NCI-H1930 (cell line): Measurements from ENCODE around the gene DAZAP2.
A peak's percentile ranks its signal among the peaks of the same experiment; 100 is the strongest.
"Not testable (repeated sequence)": the region's sequence is repeated elsewhere in the genome, so short reads cannot be mapped to it uniquely, and the experiment has no call there.

Experiments
- DNase-seq, 2 experiments: peaks; one replicate each; lab custom pipeline; 2025; lab: John Stamatoyannopoulos, UW

The DAZAP2 gene

DNA sequence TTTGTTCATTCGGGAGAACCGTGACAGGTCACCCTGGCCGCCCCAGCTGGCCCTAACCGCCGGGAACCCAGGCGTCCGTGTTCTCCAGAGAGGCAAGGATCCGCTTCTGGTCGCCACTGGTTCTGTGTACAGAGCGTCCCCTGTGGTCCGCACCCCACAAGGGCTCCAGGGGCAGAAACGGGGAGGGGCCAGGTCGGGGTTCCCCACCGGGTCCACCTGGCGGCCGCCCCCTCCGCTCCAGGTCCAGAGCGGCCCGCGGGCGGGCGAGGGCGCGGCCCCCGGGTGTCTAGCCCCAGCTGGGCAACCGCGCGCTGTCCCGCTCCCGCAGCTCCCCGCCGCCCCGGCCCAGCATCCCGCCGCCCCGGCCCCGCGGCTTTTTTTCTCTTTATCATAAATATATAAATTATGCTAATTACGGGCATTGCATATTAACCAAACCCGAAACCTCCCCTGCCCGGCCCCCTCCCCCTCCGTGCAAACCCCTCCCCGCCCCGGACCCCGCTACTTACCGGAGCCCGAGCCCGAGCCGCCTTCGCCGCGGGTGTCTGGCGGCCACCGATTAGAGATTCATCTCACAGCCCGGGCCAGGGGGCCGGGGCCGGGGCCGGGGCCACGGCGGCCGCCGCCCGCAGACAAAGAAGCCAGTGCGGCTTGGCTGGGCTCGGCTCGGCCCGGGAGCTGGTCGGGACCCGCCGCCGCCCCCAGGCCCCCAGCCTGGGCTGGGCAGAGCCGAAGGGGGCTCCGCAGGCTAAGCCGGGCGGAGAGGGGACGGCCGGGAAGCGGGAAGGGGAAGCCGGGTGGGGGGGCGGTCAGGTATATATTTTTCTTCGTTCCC lies 21.3 kb upstream of the DAZAP2 start:
- peak in 1 of 2 experiments; percentile 15 for DNase-seq

GRCh38 chr12:51217968-51218606 lies 20.5 kb upstream of the DAZAP2 start, which contains the start of gene POU6F1:
TSS of gene POU6F1 (minus strand) at chr12:51218062. CDS start at chr12:51206836, 11,226 bp downstream.
- peak; percentile 58 to 68 for DNase-seq

GRCh38 chr12:51218607-51219161 lies 19.9 kb upstream of the DAZAP2 start:
- no peak for DNase-seq

DNA sequence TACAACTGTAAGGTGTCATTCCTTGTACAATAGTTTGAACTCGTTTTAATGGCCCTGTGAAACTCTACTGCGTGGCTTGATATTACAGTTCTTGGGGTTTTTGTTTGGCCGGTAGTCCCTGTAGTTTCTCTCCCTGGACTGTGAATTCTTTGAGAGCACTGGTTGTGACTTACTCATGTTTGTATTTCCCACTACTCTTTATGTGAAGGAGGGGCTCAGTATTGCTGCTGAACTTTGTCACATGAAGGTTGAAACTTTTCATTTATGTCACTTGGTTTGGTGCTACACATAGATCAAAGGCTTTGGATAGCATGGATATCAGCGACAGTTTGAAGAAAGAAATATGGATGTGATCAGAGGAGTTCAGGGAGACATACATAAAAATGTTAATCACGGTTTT lies 19.3 kb upstream of the DAZAP2 start:
- DNase-seq: no peak

DNA sequence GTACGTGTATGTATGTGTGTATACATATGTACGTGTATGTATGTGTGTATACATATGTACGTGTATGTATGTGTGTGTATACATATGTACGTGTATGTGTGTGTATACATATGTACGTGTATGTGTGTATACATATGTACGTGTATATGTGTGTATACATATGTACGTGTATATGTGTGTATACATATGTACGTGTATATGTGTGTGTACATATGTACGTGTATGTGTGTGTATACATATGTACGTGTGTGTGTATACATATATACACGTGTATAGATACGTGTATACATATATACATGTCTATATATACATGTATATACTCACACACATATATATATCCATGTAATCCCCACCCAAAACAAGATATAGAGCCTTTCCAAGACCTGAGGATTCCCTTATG lies 18.8 kb upstream of the DAZAP2 start:
- DNase-seq: not testable (repeated sequence)

- no peak for DNase-seq
Observed at GRCh38 chr12:51222461-51222860, 16.2 kb upstream of the DAZAP2 start.

- no peak for DNase-seq
Observed at GRCh38 chr12:51224625-51225024, 14.0 kb upstream of the DAZAP2 start.

- no peak for DNase-seq
Observed at GRCh38 chr12:51225234-51225633, 13.4 kb upstream of the DAZAP2 start.

DNA sequence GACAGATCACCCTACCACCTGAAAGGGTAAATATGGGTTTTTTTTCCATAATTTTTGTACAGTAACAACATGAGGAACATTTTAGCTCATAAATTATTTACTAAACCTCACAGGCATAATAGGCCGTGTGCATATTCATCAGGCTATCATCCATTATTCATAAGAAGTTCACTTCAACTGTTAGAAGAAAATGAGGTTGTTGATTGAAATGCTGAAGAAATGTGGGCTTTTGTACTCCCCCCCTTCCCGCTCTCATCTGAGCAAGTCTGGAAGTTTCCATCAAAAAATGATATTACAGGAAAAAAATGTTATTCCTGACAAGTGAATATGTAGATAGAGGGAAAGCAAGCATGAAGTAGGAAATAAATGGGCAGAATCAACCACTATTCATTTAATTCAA lies 12.9 kb upstream of the DAZAP2 start:
- no peak for DNase-seq

DNA sequence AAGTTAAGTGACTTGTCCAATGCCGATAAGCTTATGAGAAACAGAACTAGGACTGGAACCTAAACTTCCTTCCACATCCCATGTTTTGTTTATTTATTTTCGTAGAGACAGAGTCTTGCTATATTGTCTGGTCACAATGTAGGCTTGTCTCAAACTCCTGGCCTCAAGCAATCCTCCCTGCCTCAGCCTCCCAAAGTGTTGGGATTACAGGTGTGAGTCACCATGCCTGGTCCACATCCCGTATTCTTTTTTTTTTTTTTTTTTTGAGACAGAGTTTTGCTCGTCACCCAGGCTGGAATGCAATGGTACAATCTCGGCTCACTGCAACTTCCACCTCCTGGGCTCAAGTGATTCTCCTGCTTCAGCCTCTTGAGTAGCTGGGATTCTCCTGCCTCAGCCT lies 11.5 kb upstream of the DAZAP2 start:
- not testable (repeated sequence) for DNase-seq

DNA sequence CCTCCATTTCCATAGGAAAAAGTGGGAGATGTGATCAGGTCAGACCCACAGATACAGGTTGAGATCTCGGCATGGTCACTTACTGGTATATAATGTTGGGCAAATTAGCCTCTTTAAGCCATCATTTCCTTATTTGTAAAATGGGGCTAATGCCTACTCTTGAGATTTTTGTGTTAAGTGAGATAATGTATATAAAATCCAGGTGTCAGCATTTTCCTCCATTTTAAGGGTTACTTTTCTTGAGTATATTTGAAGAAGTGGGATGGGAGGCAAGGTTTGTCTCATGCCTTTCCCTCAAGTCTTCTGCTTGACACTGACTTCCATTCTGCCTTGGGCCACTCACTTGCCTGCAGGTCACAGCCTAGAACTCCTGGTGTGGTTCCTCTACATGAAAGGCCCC lies 10.7 kb upstream of the DAZAP2 start:
- DNase-seq: no peak

DNA sequence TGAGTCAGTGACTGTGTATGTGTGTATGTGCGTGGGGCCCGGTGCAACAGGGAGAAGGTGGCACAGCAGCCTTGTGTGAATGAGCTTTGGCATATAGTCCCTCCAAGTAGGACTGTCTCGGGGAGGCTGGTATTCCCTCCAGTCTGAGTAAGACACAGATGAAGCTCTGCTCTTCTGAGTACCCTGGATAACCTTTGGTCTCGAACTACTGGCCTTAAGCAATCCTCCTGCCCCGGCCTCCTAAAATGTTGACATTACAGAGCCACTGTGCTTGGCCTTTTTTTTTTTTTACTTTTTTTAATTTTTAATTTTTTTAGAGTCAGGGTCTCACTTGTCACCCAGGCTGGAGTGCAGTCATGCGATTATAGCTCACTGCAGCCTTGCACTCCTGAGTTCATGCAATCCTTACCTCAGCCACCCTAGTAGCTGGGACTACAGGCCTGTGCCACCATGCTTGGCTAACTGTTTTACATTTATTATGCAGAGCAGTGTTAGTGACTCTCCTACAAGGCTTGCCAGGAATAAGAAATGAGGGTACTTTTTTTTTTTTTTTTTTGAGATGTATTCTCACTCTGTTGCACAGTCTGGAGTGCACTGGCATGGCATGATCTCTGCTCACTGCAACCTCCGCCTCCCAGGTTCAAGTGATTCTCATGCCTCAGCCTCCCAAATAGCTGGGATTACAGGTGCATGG lies 9.4 kb upstream of the DAZAP2 start:
- no peak for DNase-seq

GRCh38 chr12:51232642-51233041 lies 6.0 kb upstream of the DAZAP2 start:
- no peak for DNase-seq

- no peak for DNase-seq
Observed at GRCh38 chr12:51234530-51234929, 4.1 kb upstream of the DAZAP2 start.

GRCh38 chr12:51238037-51238509 lies 553 bp upstream of the DAZAP2 start:
- peak in 1 of 2 experiments; percentile 19 for DNase-seq

DNA sequence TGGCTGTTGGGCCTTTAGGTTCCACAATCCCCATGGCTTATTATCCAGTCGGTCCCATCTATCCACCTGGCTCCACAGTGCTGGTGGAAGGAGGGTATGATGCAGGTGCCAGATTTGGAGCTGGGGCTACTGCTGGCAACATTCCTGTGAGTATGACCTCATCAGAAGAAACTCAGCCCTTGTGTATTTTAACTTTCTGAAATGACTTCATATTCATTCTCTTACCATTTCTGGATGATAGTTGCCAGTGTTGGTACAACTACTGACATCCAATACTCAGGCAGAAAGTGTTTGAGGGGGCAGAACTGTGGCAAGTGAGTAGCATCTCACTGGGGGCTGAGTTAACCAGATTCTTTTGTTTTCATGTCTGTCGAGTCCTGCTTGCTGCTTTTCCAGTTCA lies 2.3 kb downstream of the DAZAP2 start:
- no peak for DNase-seq

DNA sequence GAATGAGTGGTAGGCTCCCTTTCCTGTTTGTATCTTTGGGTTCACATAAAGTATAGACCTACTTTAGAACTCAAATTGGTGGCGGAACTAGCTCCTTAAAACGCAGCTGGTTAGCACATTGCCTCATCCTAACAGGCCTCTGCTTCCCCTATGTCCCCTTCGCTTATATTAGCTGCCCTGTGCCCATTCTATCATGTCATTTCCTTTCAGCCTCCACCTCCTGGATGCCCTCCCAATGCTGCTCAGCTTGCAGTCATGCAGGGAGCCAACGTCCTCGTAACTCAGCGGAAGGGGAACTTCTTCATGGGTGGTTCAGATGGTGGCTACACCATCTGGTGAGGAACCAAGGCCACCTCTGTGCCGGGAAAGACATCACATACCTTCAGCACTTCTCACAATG lies 3.5 kb downstream of the DAZAP2 start:
- no peak for DNase-seq

DNA sequence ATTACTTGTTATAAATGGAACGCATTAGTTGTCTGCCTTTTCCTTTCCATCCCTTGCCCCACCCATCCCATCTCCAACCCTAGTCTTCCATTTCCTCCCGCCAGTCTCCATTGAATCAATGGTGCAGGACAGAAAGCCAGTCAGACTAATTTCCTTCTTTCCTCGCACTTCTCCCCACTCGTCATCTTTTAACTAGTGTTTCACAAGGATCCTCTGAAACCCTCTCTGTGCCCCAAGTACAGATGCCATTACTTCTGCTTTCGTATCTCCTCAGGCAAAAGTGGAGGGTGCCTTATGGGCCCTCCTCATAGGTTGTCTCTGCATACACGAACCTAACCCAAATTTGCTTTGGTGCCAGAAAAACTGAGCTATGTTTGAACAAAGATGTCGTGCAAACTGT lies 4.2 kb downstream of the DAZAP2 start:
- no peak for DNase-seq

- no peak for DNase-seq
Observed at GRCh38 chr12:51244269-51244668, 5.6 kb downstream of the DAZAP2 start.

DNA sequence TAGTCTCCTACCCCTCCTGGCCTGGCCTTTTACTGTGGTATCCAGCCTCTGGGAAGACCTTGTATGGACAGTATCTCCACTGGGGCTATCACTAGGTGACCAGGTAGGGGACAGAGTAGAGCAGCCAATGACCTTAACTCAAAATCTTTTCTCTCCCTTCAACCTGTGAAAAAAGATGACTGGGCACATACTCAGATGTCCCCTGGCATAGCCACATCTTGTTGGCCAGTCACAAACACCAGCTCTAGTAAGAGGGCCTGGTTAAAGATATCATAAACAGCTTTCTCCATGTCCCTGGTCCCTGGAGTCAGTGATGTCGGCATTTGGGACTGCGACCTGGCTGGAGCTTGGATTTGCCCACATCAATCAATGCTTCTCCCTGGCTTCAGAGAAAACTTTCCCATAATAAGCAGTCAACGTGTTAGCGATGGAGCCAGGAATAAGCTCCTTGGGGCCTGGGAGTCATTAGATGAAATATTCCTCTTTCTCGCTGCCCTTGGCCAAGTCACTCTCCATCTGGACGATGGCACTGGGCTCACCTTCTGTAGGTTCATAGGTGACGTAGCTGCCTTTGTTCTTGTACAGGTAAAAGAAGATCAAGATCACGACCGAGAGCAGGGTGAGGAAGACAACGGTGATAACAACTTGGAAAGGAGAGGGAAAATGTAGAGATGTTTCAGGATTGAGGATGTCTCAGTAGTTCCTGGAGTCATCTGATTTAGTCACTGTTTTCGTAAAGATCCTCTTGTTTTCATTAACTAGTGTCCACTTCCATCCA lies 7.0 kb downstream of the DAZAP2 start:
- no peak for DNase-seq

DNA sequence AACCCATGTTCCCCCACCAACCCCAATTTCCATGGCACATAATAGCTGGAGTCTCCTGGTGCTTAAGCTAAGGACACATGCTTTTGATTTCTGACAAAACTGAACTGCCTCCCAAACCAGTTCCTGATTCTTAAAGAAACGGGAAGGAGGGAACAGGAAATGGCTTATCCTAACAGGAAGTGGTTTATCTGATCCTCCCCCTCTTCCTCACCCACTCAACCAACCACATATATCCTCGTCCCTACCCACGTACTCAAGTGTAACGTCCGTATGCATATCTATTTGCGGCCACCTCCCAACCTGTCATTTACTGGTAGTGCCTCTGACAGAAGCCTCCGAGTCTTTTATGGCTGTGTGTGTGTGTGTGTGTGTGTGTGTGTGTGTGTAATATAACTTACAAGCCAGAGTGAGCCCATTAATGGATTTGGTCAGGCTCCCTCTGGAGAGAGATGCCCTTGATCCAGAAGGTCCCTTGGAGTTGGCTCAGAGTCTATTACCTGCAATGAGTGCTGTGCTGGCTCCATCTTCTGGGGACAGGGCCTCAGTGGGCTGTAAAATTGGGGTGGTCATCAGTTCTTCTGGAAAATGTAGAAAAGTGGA lies 7.7 kb downstream of the DAZAP2 start:
- no peak for DNase-seq
